Measurements from ENCODE around the gene SWSAP1.

- TF ChIP-seq USF2 (IDR thresholded peaks at IDR 0.05; ENCODE audit: low read length) (no peak), POLR2A (IDR thresholded peaks at IDR 0.05; ENCODE audit: control extremely low read depth in 1 of 2, low read depth in 2 of 2, low read length in 2 of 2) (no peak), MAX (IDR thresholded peaks at IDR 0.05) (no peak), CTCF (IDR thresholded peaks at IDR 0.05; ENCODE audit: control extremely low read depth in 1 of 3, insufficient read depth in 1 of 3, low read depth in 1 of 3, low read length in 3 of 3) (no peak), E2F6 (IDR thresholded peaks at IDR 0.05) (no peak), SAP30 (IDR thresholded peaks at IDR 0.05; ENCODE audit: insufficient read depth, insufficient replicate concordance, low read length) (no peak), TCF12 (IDR thresholded peaks at IDR 0.05; ENCODE audit: low read depth, low read length) (no peak), EP300 (IDR thresholded peaks at IDR 0.05; ENCODE audit: borderline replicate concordance in 1 of 2, low read depth in 2 of 2, low read length in 2 of 2) (no peak), FOSL1 (IDR thresholded peaks at IDR 0.05; ENCODE audit: insufficient read depth, low read depth, low read length) (no peak), POLR2AphosphoS5 (IDR thresholded peaks at IDR 0.05; ENCODE audit: low read depth, low read length) (no peak), EZH2 (IDR thresholded peaks at IDR 0.05; ENCODE audit: low read depth, low read length, severe bottlenecking) (no peak), GABPA (IDR thresholded peaks at IDR 0.05; ENCODE audit: borderline replicate concordance, insufficient read depth, low read length) (no peak)
These were observed 38.9 kb upstream of the SWSAP1 start for GRCh38 chr19:11335449-11336146.
